SK-N-MC (cell line): ENCODE data around the gene ACVRL1.

Experiments used
- EZH2 ChIP-seq: fragments of 200-600 bp; sonication (generic); IDR thresholded peaks from one replicate; pipeline ENCODE4 v1.6.1; 2017; ENCODE audit warnings: antibody characterized with exemption
- FOXP2 ChIP-seq: optimal IDR thresholded peaks from 2 replicates; pipeline ENCODE3; 2011; ENCODE audit warnings: mild to moderate bottlenecking, moderate library complexity; ENCODE audit not compliant: insufficient read depth; ENCODE audit errors: extremely low read length, control extremely low read depth
- POLR2AphosphoS5 ChIP-seq: IDR thresholded peaks from 2 replicates; pipeline ENCODE4 v1.6.1; 2012; ENCODE audit warnings: mild to moderate bottlenecking, low read depth, low read length, borderline replicate concordance

DNA sequence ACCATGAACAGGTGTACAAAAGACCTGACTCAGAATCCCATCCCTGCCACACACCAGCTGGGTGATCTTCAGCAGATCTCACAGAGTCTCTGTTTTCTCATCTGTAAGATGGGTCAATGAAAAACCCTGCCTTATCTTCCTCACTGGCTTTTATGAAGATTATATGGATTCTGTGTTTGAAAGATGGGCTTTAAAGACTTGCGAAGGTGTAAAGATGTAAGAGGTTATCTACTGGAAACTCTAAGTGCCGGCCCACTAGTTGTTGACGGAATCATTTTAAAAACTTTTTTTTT, 34.7 kb upstream of the ACVRL1 start:
- no peak for TF ChIP-seq POLR2AphosphoS5
- no peak for TF ChIP-seq FOXP2
- no peak for TF ChIP-seq EZH2
